ENCODE measurements around the gene SMIM3. TPM values are rescaled to one million over a fixed set of nuclear protein-coding genes. Genes with fewer than 3 reads are reported as not detected.
A peak's percentile ranks its signal among the peaks of the same experiment; 100 is the strongest.

SMIM3 gene
- total RNA-seq, 1 donor from 2014 or later, result 5.7 TPM

DNA sequence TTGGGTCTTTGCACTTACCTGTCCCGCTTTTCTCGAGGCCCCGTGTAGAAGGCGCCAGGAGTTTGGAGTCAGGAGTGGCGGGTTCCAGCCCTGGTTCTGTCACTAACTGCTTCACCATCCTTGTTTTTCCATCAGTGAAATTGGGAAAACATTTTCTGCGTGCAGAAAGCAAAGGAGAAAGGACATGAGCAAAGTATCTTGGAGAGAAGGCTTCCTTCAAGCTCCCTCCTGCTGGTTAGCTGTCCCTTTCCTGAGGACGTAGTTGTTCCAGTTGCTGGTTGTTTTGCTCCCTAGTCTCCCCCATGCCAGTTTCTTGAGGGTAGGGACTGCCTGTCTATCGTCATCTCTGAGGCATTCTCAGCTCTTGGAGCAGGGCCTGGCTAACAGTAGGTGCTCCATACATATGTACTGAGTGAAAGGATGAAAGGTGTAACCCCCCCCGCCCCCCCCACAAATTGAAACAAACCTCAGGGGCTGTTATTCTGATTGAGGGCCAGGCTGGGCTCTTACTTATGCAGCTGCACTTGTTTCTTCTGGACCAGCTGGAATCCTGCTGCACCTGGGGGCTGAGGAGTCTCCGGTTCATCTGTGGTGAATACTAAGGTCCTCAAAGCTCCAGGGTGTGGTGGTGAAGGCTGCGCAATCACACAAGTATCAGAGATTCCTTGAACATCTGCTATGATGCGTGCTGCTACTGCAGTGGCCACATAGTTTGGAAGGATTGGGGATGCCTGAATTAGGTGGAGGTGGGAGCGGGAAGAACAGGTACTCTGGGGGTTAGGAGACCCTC lies 1.0 kb downstream of the SMIM3 start:
- Mint-ChIP-seq H3K4me3 (peak overlapping the region; percentile 95), H3K9me3 (no peaks in the 10 kb centered on the region), H3K4me1 (peaks cover 15% of the 10 kb centered on the region), H3K27ac (ENCODE audit: unreplicated experiment) (no peak overlapping the region), H3K36me3 (ENCODE audit: low read depth) (no peaks in the 10 kb centered on the region), H3K27me3 (ENCODE audit: low read depth) (peaks cover 33% of the 10 kb centered on the region)
- DNase-seq (ENCODE audit: low read depth, low spot score), result no peak
- TF ChIP-seq, protein P1, sequence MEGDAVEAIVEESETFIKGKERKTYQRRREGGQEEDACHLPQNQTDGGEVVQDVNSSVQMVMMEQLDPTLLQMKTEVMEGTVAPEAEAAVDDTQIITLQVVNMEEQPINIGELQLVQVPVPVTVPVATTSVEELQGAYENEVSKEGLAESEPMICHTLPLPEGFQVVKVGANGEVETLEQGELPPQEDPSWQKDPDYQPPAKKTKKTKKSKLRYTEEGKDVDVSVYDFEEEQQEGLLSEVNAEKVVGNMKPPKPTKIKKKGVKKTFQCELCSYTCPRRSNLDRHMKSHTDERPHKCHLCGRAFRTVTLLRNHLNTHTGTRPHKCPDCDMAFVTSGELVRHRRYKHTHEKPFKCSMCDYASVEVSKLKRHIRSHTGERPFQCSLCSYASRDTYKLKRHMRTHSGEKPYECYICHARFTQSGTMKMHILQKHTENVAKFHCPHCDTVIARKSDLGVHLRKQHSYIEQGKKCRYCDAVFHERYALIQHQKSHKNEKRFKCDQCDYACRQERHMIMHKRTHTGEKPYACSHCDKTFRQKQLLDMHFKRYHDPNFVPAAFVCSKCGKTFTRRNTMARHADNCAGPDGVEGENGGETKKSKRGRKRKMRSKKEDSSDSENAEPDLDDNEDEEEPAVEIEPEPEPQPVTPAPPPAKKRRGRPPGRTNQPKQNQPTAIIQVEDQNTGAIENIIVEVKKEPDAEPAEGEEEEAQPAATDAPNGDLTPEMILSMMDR (conservative IDR thresholded peaks at IDR 0.05), result peak; percentile 6

DNA sequence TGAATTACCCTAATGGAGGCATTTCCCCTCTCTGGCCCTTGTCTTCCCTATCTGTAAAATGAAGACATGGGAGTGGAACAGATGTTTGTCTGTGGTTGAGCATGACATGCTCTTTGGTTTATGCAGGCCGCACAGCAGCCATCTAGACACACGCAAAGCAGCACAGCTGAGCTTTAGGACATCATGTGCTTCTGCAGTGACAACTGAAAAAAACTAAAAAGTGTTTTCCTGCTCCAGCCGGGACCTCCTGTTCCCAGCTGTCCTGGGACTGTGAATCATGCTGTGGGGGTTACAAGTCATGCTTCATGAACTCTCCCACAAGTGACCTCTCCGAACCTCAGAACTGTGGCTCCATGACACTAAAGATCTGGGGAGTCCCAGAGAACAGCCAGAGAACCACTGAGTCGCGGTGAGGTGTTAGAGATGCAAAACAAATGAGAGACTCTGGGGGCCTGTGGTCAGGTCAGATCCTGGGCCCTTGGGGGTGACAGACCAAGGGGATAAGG lies 1.7 kb downstream of the SMIM3 start:
- no peaks in the 10 kb centered on the region for H3K9me3 Mint-ChIP-seq
- no peak for DNase-seq (ENCODE audit: low read depth, low spot score)
- H3K27me3 Mint-ChIP-seq (ENCODE audit: low read depth), result peaks cover 33% of the 10 kb centered on the region
- H3K27ac Mint-ChIP-seq (ENCODE audit: unreplicated experiment), result no peak overlapping the region
- no peaks in the 10 kb centered on the region for H3K36me3 Mint-ChIP-seq (ENCODE audit: low read depth)
- H3K4me3 Mint-ChIP-seq, result peak overlapping the region; percentile 52
- H3K4me1 Mint-ChIP-seq, result peaks cover 15% of the 10 kb centered on the region
- TF ChIP-seq, protein P1 (conservative IDR thresholded peaks at IDR 0.05), result no peak

DNA sequence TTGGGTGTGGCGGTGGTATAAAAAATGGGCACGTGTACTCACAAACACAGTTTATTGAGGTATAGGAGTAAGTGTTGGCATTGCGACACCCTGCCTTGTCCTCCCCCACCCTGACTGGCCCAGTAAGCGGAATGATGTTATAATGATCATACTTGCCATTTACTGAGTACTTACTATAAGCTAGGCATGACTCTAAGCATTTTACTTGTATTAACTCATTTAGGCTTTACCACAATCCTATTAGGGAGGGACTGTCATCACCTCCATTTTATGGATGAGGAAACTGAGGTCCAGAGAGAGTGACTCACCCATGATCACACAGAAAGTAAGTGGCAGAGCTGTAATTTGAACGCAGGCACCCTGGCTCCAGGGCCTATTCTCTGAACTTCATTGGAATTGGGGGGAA lies 2.3 kb downstream of the SMIM3 start:
- H3K4me3 Mint-ChIP-seq, result peak overlapping the region; percentile 41
- H3K27ac Mint-ChIP-seq (ENCODE audit: unreplicated experiment), result no peak overlapping the region
- TF ChIP-seq, protein P1 (conservative IDR thresholded peaks at IDR 0.05), result no peak
- peaks cover 15% of the 10 kb centered on the region for H3K4me1 Mint-ChIP-seq
- DNase-seq (ENCODE audit: low read depth, low spot score), result no peak
- peaks cover under 1% of the 10 kb centered on the region for H3K36me3 Mint-ChIP-seq (ENCODE audit: low read depth)
- H3K27me3 Mint-ChIP-seq (ENCODE audit: low read depth), result peaks cover 33% of the 10 kb centered on the region
- H3K9me3 Mint-ChIP-seq, result peaks cover under 1% of the 10 kb centered on the region

DNA sequence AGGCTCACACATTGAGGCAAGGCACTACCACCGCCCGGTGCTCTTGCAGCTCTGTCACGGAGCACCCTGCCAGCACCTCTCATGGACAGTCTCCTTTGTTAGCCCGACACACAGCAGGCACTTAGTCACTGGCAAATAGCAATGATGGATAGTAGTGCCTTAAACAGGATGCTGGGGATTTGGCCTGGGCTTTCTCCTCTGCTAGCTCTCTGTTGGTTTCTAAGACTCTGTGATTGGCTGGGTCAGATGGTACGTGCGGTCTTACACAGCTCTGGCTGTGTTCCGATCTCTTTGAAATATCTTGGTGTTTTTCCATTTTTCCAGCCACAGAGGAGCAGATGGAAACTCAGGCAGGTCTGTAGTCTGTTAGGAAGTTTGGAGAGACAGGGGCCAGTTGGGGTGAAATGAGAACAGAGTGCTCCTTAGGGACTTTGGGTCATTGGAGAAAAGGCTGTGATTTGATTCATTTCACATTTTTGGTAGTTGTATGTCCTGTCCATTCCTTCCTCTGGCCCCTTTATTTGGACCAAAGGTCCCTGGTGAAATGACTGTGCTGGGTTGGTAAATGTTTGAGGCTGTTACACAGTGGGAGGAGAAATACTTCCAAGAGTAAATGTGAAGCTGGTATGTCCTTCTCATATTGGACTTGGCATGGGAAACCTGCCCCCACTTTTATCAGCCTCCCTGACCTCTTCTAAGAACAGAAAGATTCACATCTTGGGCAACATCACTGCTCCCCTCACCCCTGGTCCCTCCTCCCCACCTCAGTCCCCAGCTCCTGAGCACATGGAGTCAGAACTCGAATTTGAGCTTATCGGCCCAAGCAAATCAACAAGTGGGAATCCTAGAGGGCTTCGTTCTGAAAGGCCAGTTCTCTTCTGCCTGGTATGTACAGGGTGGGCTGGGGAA lies 3.4 kb downstream of the SMIM3 start:
- H3K27ac Mint-ChIP-seq (ENCODE audit: unreplicated experiment), result no peak overlapping the region
- peaks cover 3% of the 10 kb centered on the region for H3K9me3 Mint-ChIP-seq
- peak overlapping the region; percentile 11 for H3K4me3 Mint-ChIP-seq
- TF ChIP-seq, protein P1 (conservative IDR thresholded peaks at IDR 0.05), result no peak
- H3K27me3 Mint-ChIP-seq (ENCODE audit: low read depth), result peaks cover 30% of the 10 kb centered on the region
- H3K36me3 Mint-ChIP-seq (ENCODE audit: low read depth), result peaks cover 3% of the 10 kb centered on the region
- no peak for DNase-seq (ENCODE audit: low read depth, low spot score)
- H3K4me1 Mint-ChIP-seq, result peaks cover 15% of the 10 kb centered on the region

DNA sequence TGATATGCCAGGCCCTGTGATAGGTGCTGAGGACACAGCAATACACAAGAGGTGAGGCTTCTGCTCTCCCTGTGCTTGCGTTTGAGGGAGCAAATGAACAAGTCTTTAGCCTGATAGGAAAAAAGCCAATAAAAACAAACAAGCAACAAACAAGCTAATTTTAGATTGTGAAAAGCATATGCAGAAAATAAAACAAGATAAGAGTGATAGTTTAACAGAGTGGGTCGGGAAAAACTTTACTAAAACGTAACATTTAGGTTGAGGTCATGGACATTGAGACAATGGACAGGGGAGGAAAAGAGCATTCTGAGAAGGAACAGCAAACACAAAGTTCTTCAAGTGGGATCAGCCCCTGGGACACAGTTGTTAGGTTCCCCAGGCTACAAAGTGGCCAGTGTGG lies 4.3 kb downstream of the SMIM3 start:
- Mint-ChIP-seq H3K4me1 (peaks cover 11% of the 10 kb centered on the region), H3K4me3 (no peak overlapping the region), H3K9me3 (peaks cover 3% of the 10 kb centered on the region), H3K27me3 (ENCODE audit: low read depth) (peaks cover 24% of the 10 kb centered on the region), H3K36me3 (ENCODE audit: low read depth) (peaks cover 3% of the 10 kb centered on the region), H3K27ac (ENCODE audit: unreplicated experiment) (no peak overlapping the region)
- DNase-seq (ENCODE audit: low read depth, low spot score), result no peak
- TF ChIP-seq, protein P1 (conservative IDR thresholded peaks at IDR 0.05), result no peak

Measured in neural crest cell (in vitro differentiated cells).